HG03439 (cell line): ENCODE measurements around the gene CACNA2D3.

ENCODE experiments used
- ATAC-seq: cut with Tn5 transposase; IDR thresholded peaks from one replicate; pipeline ENCODE4 v1.9.1; 2021; ENCODE audit warnings: mild to moderate bottlenecking, moderate library complexity; ENCODE audit not compliant: unreplicated experiment

The CACNA2D3 gene

GRCh38 chr3:54713031-54713430 lies 590.7 kb downstream of the CACNA2D3 start:
- ATAC-seq: no peak

DNA sequence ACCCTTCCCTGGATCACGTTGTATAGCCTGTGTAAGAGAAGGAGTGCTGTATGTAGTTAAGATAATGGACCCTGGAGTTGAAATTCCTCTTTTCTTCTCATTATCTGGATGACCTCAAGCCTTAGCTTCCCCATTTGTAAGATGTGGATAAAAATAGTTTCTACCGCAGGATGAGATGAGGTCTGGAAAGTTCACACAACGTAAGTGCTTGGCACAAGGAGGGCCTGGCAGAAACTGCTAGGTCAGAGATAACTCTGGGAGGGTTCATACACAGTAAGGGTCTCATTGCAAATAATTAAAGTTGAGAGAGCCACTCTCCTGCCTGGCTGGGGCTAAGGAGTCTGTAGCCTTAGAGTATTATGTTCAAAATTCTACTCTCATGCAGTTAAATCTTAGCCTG lies 591.1 kb downstream of the CACNA2D3 start:
- ATAC-seq: no peak

DNA sequence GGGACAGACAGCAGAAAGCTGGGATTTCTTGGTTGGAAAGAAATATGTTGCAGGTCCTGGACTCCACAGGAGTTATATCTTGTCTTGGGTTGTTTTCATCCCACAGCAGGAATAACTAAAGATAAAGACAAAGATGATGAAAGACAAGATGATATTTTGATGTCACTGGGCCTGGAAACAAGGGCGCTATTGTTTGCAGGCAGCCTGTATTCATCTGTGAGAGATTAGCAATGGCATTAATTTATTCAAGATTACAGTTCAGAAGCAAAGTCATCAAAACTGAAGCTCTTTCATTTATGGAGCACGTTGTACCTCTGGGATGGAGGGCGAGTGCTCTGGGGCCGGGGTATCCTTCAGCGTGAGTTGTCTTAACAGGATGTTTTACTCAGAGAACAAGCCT lies 591.7 kb downstream of the CACNA2D3 start:
- ATAC-seq: no peak

- ATAC-seq: no peak
Observed at GRCh38 chr3:54717506-54717905, 595.2 kb downstream of the CACNA2D3 start.

GRCh38 chr3:54719914-54720313 lies 597.6 kb downstream of the CACNA2D3 start:
- ATAC-seq: no peak

DNA sequence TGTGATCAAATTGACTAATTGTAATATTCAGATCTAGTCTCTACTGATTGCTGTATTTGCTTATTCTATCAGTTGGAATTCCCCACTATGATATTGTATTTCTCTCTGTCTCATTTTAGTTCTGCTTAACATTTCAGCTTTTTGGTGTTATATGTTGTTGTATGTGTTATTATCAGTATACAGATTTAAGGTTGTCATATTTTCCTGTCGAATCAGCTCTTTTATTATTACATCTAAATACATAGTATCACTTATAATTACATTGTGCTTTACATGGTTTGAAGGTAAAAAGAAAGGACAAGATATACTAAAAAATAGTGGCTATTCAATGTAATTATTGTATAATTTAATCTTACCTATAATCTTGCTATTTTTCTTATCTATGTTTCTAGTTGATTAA lies 598.3 kb downstream of the CACNA2D3 start:
- no peak for ATAC-seq

GRCh38 chr3:54731732-54732445 lies 609.5 kb downstream of the CACNA2D3 start:
- no peak for ATAC-seq

DNA sequence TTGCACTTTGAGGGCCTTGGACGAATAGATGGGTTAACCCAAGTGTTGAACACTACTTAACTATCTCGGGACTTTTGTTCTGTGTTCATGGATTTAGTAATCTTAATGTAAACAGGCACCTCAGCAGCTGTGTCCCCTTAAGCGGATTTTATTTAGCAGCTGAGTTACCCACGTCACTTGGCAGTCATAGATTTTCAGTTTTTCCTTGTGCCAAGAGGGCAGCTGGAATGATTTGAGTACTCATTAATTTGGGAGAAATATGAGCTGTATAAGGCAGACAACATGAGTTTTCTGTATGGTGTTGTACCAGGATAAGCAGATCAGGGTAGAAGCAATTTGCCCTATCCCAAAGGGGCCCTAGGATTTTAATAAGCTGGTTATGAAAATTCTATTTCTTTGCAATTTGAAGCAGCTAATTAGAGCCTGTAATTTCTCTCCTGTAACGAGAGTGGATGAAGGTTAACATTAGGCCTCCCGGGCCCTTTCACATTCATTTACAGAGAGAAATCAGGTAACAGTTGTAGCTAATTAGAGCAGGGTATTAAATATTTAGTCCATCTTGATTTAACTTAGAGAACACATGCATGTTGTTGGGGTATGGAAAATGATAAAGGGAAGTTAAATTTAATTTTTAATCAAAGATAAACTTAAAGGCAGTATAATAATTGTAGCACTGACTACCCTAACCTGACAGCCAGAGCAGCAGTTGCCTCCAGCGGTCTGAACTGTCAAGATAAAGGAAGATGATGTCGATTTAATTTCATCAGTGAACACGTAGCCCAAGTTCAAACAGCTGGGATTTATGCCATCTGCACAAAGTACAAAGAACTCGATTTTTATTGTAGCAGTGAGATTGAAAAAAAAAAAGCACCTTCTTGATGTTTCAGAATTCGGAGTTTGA lies 611.0 kb downstream of the CACNA2D3 start:
- ATAC-seq: no peak

DNA sequence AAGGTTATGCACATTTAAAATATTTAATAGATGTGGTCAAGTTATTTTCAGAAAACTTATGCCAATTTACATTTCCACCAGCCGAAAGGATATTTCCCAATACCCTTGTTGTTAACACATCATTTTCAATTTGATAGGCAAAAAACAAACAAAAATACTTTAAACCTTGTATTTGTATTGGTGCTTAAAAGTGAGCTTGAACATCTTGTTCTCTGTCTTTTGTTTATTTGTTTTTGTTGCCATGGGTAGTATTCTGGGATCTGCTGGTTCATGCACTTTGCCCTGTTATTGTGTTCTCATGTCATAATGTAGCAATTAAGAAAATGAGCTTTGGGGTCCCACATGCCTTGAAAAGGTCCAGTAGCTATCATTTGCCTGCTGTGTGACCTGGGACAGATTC lies 614.1 kb downstream of the CACNA2D3 start:
- ATAC-seq: no peak

DNA sequence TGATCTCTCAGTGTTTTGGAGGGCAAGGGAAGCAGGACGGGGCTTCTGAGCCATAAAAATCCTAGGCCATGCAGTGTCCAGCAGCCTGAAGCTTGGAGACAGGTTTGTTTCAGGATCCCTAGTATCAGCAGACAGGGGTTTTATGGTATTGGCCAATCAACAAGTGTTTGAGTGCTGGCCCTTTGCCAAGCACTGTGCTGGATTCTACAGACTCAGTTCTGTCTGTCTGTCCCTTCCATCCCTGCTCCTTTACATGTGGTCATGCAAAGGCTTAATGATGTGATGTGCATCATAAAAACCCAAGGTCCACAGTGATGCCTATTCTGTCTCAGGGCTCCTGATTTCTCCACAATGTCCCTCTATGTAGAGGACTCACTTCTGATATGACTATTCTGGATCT lies 621.4 kb downstream of the CACNA2D3 start:
- no peak for ATAC-seq

DNA sequence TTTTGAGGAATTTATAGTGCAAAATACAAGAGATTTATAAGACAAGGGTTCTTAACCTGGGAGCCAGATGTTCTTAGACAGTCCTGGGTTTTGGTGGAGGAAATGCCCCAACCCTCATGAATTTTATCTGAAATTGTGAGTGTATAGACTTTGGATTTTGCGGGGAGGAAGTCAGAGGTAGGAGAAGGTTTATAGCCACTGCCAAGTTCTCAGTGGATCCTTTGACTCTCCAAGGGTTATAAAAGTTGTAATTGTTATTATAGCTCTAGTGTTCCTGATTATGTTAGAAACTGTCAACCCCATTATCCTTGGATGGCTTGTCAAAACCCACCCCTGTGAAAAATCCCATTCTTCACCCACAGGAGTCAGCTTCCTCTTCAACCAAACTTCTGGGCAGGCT lies 621.9 kb downstream of the CACNA2D3 start:
- no peak for ATAC-seq

- no peak for ATAC-seq
Observed at GRCh38 chr3:54745843-54746242, 623.5 kb downstream of the CACNA2D3 start.

GRCh38 chr3:54746722-54747121 lies 624.4 kb downstream of the CACNA2D3 start:
- no peak for ATAC-seq

DNA sequence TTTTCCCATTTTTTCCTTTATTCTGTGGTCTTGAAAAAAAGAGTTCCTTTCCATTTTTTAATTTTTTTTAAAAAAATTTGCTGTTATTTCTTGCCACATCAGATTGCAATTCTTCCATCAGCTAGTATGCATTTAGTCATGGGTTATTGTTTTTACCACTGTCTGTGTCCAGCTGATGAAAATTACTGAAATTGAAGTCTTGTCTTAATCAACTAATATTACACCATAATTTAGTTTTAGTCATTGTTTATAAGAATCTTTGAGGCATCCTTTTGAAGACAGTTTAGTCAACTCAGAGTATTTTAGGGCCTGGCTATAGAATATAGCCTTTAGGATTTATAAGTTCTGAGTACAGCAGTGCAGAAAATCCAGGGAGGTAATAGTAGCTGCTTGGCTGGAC lies 633.4 kb downstream of the CACNA2D3 start:
- no peak for ATAC-seq

- no peak for ATAC-seq
Observed at GRCh38 chr3:54756330-54756731, 634.0 kb downstream of the CACNA2D3 start.

DNA sequence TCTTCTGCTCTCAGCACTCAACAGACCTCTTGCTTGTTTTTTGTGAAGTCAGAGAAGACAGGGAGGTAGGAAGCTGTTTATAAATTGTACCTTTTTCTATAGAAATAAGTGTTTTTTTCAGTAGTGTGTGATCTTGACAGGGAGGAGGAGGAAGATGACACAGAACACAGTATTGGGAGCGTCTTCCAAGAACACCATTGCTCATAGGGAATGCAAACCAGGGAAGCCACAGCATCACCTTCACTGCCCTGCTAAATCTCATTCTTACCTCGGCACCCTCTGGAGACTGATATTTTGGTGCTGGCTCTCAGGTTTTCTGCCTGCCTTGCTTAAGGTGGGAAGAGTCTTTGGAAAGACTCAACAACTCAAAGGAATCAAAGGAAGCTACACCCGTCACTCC lies 636.1 kb downstream of the CACNA2D3 start:
- ATAC-seq: no peak

GRCh38 chr3:54759166-54759565 lies 636.8 kb downstream of the CACNA2D3 start:
- ATAC-seq: no peak

- ATAC-seq: no peak
Observed at GRCh38 chr3:54760201-54760600, 637.8 kb downstream of the CACNA2D3 start.

GRCh38 chr3:54761637-54762036 lies 639.3 kb downstream of the CACNA2D3 start:
- ATAC-seq: no peak

GRCh38 chr3:54764911-54765310 lies 642.6 kb downstream of the CACNA2D3 start:
- ATAC-seq: no peak

DNA sequence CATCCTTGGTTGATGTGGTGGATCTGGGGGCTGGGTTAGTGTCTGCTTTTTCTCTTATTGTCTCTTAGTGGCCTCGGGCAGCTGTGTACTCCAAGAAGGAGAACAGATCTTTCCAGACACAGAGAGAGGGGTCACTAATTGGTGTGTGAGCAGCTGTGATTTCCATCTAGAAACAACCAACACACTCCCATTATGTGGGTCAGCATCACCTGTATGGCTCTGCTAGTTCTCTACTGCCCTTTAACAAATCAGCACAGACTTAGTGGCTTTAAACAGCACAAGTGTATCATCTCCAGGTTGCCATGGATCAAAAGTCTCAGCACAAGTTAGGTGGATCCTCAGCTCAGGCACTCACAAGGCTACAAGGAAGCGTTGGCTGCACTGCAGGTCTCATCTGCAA lies 648.7 kb downstream of the CACNA2D3 start:
- ATAC-seq: no peak

GRCh38 chr3:54772051-54772450 lies 649.7 kb downstream of the CACNA2D3 start:
- no peak for ATAC-seq
